ENCODE results near the gene SVIP. TPM values are rescaled to one million over a fixed set of nuclear protein-coding genes. Genes with fewer than 3 reads are reported as not detected.

Gene SVIP
- total RNA-seq: 1.4 and 2.9 TPM in 2 replicates

GRCh38 chr11:22829231-22830081 is at the start of gene SVIP:
TSS of gene SVIP (minus strand) at chr11:22829801. CDS start at chr11:22829748, 53 bp downstream.

GRCh38 chr11:22860241-22860640 is 30.6 kb upstream of the SVIP start, which contains the start of gene CCDC179:
TSS of gene CCDC179 (minus strand) at chr11:22860474. CDS start at chr11:22860421, 53 bp downstream.

Other genes with a start within 250 kb of the SVIP start
- gene FANCF, start 204.0 kb downstream of the SVIP start, total RNA-seq: 5.6 and 6.0 TPM in 2 replicates
- 1.8 TPM in 1 of 2 replicates, not detected in the other for gene GAS2, start 163.2 kb downstream of the SVIP start, total RNA-seq
- gene CCDC179, start 30.7 kb upstream of the SVIP start, total RNA-seq: not detected in 2 replicates

Measured in cardiac atrium fibroblast (primary cell).